COR-L47 (cell line): Measurements from ENCODE around the gene BEAN1.
"Not testable (repeated sequence)": the region's sequence is repeated elsewhere in the genome, so short reads cannot be mapped to it uniquely, and the experiment has no call there.

Source experiments
- DNase-seq: peaks from one replicate; lab custom pipeline; 2025; lab: John Stamatoyannopoulos, UW

BEAN1 gene

DNA sequence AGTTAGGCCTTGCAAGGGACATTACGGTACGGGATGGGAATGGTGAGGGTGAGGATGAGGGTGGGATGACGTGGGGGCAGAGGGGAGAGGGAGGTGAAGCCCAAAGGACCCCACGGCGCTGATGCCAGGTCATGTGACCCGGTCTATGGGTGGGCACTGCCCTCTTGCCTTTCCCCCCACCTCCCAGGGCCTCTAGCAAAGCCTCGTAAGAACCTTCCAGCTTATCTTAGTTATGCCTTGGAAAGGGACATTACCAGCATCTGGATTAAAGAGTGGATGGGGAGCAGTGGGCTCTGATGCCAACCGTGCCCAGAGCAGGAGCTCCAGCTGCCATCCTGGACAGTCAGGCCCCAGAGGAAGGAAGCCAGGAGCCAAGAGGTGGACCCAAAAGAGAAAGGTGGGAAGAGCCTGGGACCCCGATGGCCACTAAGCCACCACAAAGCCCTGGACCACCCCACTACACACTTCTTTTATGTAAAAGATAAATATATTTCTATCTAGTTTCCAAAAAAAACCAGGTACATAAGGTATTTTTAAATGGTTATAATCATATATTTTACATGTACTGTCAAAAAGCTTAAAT lies 81.9 kb downstream of the BEAN1 start:
- no peak for DNase-seq

DNA sequence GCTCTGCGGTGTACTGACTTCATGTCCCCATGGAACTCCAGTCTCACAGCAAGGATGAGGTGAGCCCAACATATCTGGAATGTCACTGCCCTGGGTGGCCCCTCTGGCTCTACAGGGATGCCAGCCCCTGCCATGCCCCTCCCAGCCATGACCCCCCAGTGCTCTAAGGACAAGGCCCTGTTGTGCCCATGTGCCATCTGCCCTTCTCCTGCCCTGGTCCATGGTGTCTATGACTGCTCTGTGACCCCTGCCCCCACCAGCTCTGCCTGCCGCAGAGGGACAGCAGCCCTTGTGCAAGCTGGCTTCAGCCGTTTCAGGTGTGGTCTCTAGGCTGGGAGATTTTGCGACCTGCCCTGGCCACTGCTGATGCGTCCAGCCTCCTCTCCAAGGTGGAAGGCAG lies 82.5 kb downstream of the BEAN1 start:
- no peak for DNase-seq

DNA sequence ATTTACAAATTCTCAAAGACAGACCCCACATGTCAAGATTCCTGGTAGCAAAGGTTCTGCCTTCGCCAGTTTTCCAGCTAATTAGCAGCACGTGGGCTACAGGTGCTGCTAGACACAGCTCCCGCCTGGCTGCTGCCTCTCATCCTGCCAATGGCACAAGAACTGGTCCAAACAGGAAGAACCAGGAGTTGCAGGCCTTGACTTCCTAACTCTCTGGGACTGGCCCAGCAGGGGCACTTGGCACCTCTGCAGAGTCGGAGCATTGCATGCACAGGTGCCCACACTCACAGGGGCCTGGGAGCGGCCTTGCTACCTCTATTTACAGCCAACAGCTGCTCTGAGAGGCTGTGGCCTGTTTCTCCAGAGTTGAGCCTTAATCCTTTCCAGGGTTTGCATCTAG lies 83.2 kb downstream of the BEAN1 start:
- DNase-seq: no peak

DNA sequence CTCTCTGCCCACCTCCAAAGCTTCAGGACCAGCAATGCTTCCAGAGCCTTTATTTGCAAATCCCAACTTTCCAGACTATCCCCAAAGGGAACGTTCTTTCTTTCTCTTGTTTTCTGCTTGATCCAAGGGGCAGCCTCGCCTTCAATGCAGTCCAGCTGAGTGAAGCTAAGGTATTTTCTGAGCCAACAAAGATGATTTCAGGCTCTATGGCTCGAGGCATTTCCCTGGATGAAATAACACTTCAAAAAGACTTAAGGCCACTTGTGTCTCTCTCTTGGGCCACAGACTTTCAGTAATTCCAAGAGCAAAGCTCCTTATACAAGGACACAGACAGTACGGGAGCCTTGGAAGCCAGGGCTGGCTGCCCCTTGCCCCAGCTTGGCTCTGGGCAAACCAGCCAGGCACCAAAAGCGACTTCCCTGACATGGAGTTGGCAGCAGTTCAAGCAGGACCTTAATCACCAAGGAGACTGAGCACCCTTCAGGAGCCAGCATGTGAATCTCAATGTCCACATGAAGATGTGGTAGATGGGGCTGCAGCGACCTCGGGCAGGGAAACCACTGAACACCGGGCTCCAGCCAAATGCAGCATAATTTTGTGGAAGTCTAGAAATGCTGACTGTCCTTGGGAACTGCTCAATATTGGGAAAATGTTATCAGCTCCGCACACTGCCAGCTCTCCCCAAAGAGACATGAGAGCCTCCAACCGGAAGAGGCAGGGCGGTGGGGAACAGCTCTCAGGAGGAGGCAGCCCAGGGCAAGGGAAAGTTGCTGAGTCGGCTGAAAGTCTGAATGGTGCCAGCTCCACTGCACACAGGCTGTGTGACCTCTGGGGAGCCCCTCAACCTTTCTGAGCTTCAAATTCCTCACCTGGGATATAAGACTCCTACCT lies 83.9 kb downstream of the BEAN1 start:
- DNase-seq: no peak

DNA sequence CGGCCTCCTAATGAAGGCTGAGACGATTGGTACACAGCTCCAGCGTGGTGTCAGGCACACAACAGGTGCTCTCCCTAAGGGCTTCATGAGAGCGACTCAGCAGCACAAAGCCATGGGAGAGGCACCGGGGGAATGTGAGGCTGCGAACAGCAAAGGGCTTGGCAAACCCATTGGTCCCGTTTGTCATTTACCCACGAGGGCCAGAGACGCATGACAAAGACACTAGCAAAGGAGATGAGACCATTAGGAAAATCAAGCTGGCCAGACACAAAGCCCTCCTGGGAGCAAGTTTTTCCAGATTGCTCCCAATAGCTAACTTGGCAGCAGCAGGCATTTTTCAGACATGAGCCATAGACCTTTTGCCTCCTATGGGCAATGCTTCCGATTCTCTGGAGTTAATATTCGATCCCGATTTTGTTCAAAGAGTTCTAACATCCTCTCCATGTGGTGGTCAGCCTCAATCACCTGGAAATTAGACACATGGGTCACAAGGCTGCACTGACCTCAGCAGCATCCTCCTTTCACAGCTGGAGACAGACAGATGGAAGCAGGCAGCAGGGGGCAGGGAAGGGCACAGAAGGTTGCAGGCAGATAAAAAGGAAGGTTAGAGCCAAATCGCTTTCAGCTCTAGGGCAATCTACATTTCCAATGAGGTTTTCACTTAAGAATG lies 84.6 kb downstream of the BEAN1 start:
- DNase-seq: no peak

DNA sequence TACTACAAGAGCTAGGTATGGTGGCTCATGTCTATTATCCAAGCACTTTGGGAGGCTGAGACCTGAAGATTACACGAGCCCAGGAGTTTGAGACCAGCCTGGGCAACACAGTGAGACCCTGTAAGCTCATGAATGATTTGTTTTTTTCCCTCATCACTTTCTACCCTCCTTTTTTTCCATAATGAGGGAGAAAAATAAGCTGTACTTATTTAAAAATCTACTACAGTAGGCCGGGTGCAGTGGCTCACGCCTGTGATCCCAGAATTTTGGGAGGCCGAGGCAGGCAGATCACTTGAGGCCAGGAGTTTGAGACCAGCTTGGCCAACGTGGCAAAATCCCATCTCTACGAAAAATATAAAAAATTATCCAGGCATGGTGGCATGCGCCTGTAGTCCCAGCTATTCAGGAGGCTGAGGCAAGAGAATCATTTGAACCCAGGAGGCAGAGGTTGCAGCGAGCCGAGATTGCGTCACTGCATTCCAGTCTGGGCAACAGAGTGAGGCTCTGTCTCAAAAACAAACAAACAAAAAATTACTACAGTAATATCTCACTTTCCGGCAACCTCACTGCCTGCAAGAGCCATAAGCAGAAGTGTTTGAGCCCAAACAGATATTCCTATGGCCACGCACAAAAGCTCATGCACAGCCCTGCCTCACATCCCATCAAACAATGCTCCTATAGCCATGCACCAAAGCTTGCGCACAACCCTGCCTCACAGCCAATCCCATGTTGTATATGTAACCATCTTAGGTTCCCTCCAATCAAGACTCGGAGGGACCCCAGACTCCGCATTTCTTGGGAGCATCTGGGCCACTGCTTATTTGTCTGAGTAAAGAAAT lies 85.4 kb downstream of the BEAN1 start:
- no peak for DNase-seq

DNA sequence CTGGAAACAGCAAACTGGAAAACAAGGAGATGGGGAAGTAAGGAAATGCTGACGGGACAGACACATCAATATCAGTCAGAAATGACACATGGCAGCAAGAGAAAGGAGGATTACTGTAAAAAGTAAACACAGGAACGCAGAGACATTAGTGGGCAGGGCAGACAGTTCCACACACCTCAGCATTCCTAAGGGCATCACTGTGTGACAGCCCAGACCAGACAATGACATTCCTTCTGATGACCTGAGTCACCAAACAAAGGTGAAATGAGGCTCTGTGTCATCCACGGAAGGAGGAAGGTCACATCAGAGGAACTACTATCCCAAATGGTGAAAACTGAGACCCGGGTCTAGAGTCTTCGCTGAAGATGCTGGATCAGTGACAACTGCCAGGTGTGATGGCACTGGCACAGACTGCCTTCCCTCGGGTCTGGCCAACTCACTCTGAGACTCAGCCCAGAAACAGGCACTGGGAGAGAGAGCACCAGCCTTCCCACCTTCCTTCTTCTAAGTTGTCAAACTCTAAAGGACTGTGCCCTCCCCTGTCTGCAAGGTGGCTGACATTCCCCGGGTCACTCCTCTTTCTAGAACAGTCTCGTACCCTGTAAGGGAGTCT lies 86.1 kb downstream of the BEAN1 start:
- DNase-seq: no peak

DNA sequence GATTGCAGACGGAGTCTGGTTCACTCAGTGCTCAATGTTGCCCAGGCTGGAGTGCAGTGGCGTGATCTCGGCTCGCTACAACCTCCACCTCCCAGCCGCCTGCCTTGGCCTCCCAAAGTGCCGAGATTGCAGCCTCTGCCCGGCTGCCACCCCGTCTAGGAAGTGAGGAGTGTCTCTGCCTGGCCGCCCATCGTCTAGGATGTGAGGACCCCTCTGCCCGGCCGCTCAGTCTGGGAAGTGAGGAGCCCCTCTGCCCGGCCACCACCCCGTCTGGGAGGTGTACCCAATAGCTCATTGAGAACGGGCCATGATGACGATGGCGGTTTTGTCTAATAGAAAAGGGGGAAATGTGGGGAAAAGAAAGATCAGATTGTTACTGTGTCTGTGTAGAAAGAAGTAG lies 87.3 kb downstream of the BEAN1 start:
- not testable (repeated sequence) for DNase-seq

DNA sequence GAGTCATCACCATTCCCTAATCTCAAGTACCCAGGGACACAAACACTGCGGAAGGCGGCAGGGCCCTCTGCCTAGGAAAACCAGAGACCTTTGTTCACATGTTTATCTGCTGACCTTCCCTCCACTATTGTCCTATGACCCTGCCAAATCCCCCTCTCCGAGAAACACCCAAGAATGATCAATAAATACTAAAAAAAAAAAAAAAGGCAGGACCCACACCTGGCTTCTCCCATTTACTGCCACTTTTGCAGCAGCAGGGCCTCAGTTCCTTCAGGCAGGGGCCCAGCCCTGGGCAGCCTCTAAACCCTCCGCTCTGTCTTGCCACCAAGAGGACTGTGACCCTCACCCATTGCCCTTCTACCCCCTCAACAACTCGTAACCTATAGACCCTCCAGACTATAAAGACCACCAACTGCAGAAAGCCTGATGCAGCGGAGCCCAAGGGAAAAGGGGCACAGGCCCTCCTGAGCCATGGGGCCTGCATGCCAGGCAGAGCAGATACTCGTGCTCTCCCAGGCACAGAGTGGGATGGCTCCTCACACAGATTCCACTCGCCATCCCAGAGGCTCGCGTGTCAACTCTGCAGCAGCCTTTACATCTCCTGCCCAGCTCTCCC lies 88.0 kb downstream of the BEAN1 start:
- DNase-seq: not testable (repeated sequence)

DNA sequence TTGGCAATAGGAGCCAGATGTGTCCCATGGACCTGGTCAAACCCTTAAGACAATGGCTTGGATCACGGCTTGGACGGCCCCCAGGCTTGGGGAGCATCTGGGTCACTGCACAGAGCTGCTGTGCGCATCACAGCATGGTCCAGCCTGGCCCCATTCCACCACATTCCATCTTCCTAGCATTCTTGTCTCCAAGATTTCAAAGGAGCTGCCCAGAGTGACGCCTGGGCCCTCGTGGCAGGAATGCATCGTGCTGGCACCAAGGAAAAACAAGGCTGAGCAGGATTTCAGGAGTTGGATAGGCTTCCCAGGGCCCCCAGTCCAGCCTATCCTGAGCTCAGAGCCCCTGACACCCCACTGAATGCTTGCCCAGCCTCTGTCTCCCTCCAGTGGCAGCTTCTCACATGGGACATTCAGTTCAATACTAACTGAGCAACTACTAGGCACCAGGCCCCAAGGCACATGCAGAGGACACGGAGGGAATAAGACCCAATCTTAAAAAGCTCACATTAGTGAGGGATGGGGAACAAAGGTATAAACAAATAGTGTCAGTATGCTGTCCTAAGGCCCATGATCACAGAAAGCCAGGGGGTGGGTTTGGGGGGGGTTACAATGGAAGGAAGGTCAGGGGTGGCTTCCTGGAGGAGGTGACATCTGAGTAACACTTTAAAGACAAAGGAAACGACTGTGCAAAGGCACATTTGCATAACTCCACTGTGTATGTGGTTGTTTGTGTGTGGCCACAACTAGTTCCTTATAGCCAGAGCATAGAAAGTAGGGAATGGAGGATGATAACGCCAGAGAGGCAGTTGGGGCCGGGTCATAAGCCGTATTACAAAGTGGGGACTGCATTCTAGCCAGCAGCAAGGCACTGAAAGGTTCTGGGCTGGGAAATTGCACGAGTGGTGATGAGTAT lies 88.8 kb downstream of the BEAN1 start:
- DNase-seq: no peak

DNA sequence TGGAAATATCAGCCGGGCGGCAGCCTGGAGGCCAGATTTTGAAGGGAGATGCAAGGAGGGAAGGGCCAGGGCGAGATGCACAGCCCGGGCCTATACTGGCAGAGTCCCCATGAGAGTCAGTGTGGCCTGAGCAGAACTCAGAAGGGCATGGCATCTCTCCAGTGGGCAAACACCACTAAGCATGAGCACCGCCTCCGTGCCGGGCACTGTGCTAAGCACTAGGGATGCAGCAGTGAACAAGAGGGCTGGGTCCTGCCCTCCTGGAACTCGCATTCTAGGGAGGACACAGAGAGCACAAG lies 89.4 kb downstream of the BEAN1 start:
- no peak for DNase-seq

DNA sequence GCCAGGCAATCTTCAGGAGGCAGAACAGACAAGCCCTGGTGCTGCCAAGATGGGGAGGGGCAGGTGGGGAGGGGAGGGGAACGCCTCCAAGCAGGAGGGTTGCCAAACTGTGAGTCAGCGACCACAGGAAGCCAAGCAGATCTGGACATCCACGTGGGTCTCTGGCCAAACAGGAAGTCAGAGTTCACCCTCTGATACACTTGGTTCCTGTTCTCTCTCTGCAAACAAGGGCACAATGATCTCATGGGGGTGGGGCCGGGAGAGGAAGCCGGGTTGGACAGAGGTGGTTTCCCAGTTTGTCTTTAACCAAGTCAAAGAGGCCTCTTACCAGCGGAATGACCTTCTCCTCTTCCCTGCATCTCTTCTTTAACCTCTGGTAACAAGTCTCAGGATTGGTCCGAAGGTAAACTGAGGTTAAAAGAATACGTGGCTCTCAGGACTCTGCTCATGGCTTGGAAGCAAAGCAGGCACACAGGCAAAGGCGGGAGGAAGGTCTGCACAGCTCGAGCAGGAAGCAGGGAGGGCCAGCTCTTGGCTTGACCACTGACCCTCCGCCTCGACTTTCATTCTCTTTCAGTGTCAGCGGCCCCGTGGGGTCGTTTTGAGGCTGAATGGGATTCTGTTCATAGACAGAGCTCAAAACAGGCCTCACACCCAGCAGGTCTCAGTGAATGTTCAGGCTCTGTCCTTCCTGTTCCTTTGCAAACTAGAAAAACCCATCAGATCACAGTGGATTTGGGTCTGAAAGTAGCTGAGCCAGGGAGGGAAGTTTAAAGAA lies 89.9 kb downstream of the BEAN1 start:
- DNase-seq: peak; percentile 71

DNA sequence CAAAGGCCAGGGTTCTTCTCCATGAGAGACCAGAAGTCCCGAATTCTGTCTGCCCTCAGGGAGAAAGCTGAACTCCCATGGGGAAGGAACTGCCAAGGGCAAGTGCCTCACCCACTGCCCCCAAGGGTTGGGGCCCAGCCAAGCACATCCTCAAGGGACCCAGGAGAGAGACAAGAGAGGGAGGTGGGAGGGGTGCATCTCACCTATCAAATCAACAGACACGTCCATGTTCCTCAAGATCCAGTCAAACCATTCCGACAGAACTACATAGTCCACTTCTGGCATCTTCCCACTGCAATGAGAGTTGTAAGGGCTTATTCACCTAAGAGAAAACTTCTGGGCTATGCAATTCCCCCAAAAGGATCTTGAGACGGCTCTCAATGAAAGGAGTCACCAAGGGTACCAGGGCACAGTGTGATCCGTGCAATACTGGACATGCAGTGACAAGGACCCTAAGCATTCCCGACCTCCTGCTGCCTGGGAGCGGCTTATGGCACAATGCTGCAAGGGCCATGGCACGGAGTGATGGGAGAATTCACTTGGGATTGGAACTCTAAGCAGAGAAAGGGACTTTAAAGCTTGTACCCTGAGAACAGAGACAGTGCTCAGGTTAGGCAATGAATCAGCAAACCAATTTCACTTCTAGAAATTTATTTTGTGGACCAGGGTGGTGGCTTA lies 90.6 kb downstream of the BEAN1 start:
- DNase-seq: no peak

DNA sequence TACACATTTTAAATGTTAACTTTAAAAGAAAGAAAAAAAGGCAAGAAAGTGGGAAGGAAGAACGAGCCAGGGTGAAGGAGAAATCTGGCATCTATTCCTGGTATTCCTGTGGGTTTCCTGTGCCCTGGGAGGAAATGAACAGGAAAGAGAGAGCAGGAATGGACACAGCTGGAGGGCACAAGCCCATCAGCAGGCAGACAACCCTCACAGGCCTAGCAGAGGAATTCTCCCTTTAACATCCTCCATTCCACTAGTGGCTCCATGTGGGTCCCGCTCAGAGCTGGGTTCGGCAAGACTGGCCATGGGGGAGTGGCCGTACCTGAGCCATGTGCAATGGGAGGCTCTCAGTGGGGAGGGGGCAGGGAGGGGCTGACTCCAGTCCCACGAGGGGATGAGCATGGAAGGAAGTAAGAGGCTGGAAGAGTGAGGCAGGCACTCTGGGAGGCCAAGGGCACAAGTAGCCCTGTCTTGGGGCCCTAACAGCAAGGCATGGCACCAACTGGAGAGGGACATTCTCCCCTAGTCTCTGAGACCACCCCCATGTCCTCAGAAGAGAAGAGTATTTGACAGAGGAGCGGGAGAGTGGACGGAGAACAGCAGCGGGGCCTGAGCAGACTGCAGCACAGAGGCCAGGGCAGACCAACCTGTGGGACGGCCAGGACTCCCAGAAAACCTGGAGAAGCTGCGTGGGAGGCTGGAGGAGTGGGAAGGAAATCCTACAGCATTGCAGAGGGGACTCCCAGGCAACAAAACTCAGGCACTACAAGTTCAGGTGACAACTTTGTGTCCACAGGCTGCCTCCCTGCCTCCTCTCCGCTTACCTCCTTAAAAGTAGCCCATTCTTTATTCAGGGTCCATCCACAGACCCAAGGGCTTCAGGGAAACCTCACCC lies 92.6 kb downstream of the BEAN1 start:
- DNase-seq: no peak

DNA sequence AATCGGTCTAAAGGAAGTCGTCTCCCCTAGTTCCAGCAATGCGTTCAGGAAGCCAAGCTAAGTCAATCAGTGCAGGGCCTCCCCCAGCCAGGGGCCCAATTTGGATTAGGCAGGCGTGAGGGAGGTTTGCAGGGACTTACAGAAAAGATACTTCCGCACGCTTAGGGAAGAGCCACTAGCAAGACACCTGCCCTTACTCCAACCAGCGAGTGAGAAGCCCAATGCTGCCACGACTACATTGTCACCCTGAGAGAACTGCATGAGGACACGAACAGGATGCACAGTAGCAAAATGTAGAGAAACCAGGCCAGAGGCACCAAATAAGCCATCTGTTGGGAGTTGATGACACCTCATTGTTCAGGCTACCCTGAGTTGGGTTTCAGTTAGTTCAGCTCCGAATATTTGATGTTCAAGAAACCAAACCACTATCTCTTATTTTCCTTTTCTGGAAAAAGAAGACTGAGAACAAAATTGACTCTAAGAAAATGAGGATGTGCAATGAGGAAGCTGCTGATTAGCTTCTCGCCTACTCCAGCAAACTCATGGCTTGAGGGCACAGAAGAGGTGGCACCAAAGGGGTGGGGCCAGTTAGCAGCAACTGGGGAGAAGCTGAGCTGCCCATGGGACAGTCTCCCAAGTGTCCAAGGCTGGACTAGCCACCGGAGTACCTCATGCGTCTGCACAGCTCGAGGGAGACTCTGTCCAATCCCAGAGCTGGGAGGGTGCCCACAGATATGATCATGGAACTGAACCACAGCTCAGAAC lies 93.5 kb downstream of the BEAN1 start:
- DNase-seq: no peak

DNA sequence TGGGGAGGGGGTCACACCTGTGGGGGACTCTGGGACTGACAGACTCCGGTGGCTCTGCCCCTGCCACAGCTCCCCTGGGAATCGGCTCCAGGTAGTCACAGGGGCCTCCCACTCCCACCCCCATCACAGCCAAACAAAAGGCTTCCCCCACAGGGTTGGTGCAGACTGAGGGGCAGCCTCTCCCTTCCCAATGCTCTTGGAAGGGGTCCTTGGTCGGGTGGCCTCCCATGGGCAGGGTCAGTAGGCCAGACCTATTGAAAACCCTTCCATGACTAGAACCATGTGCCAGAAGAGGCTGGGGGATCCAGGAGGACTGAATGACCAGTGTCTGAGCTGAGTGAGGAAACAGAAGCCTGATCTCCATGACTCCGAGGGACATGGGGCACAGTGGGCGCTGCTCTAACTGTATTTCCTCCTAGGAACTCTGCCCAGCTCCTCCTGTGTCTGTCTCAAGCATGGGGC lies 94.2 kb downstream of the BEAN1 start:
- DNase-seq: no peak
